Activated CD4-positive, CD25-positive, alpha-beta regulatory T cell treated with anti-CD3 and anti-CD28 coated beads, Interleukin-2, amount 50 U/mL, for 72 hours (primary cell): Measurements from ENCODE around the gene KNG1.
A peak's percentile ranks its signal among the peaks of the same experiment; 100 is the strongest.
"Not testable (repeated sequence)": the region's sequence is repeated elsewhere in the genome, so short reads cannot be mapped to it uniquely, and the experiment has no call there.

ENCODE experiments used
- DNase-seq: peaks from one replicate; pipeline ENCODE4 v3.0.0; 2021

KNG1 gene

GRCh38 chr3:186717039-186717457, at the start of gene KNG1:
Gene KNG1, plus strand, starts transcription at chr3:186717359. Its CDS starts 184 bp downstream, at chr3:186717543.
- DNase-seq: no peak

DNA sequence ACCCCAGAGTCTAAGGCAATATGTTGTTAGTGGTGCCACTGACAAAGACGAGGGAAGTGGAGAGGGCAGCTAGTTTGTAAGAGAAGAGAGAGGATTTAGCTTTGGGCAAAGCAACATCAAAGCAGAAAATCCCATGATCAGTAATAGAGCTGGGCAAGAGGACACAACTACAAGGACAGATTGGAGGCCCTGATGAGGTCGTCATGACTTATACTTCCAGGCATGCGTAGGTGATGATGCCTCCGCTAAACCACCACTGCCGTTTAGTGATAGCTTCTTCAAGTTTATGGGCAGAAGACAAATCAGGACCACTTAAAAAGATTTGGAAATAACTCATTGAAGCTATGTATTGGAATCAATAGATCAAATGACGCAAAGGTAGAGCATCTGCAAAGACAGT, 48.7 kb upstream of the KNG1 start:
- no peak for DNase-seq

DNA sequence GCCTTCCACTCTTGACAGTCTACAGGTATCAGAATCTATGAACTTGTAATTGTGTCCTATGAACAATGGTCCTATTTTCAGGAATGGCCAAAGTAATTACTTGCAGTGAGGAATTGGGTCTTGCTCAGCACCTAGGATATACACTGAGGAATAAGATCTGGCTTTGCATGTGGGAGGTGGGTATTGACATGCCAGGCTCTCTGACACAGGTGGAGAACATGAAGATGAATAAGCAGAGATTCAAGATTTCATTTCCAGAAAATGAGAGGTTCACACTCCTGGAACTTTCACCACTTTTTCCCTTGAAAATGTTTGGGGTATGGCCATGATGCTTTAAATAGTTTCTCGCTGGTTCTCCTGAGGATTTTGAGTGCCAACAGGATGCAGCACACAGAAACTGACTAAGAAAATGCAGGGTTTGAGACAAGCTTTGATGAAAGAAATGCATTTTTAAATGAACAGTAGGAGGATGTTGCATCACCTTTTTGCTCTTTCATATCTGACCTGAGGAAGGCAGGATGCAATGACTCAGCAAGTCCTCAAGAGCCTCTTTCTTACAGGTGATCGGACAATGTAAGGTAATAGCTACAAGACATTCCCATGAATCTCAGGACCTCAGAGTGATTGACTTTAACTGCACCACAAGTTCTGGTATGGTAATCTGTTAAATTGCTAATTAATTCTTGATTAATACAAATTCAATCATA, 47.6 kb upstream of the KNG1 start:
- DNase-seq: no peak

DNA sequence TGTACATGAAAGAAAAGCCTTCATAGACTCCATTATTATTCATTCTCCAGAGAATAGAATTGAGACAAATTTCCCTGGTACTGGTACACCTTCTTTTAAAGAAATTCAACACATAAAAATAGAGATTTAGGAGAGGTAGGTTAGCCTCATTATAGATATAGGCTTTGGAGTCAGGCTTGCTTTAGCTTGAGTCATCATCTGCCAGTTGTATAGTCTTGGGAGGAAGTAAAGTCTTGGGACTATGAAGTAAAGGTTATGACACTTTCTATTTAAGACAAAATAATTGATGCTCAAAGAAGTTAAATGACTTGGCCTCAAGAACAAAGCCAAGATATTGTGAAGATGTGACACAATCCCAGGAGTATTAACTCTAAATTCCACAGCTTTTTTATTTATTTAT, 47.0 kb upstream of the KNG1 start:
- no peak for DNase-seq

- DNase-seq: no peak
These were observed 46.1 kb upstream of the KNG1 start for GRCh38 chr3:186671051-186671450.

DNA sequence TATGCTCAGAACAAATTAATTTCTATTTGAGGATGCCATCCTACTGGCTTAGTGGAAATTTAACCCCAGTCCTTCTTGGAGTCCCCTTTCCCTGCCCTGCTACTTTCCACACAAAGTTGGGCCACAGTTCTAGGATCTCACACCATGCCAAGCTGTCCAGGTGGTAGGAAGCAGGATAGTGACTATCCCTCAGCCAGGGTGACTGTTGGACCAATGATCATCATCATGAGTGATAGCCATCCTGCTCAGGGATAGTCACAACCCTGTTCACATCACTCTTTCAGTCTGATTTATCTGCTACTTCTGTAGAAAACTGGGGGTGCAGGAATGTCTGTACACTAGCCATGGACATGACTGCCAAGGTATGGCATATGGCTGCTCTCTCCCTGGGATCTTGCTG, 38.6 kb upstream of the KNG1 start:
- no peak for DNase-seq

DNA sequence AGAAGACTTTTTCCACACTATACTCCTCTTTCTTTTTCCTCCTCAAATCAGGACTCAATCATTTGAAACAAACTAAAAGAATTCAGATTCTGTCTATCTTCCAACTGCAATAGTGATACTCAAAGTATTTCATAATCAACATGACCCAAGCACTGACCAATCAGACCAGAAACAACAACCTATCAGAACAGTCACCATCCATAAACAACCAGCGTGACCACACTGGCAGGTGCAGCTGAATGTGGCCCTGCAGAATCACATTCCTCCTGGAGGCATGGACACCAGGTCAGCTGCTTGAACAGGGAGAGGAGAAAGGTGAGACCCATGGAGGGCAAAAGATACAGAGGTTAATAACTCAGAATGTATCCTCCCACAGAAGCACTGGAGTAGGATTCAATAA, 38.0 kb upstream of the KNG1 start:
- no peak for DNase-seq

DNA sequence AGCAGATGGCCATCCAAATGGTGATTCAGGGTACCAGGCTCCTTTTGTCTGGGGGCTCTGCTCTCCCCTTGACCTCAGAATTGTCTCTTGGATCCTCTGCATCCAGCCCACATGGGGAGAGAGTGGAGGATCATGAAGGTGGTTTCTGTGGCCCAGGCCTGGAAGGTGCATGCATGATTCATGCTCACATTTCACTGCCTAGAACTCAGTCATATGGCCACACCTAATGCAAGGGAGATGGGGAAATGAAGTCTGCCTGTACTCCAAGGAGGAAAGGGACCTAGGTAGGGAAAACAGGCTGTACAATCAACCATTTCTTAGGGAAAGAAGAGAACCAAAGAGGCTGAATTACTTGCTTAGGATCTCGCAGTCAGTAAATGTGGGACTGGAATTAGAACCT, 36.3 kb upstream of the KNG1 start:
- DNase-seq: no peak

DNA sequence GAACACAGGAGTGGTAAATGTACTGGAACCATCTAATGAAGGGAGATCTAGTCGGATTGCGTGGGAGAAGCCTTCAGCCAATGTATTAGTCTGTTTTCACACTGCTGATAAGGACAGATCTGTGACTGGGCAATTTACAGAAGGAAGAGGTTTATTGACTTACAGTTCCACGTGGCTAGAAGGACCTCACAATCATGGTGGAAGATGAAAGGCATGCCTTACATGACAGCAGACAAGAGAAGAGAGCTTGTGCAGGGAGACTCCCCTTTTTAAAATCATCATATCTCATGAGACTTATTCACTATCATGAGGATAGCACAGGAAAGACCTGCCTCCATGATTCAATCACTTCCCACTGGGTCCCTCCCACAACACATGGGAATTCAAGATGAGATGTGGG, 34.3 kb upstream of the KNG1 start:
- no peak for DNase-seq

GRCh38 chr3:186683979-186684378, 33.2 kb upstream of the KNG1 start:
- DNase-seq: no peak

- DNase-seq: not testable (repeated sequence)
These were observed 30.7 kb upstream of the KNG1 start for GRCh38 chr3:186686475-186686874.

DNA sequence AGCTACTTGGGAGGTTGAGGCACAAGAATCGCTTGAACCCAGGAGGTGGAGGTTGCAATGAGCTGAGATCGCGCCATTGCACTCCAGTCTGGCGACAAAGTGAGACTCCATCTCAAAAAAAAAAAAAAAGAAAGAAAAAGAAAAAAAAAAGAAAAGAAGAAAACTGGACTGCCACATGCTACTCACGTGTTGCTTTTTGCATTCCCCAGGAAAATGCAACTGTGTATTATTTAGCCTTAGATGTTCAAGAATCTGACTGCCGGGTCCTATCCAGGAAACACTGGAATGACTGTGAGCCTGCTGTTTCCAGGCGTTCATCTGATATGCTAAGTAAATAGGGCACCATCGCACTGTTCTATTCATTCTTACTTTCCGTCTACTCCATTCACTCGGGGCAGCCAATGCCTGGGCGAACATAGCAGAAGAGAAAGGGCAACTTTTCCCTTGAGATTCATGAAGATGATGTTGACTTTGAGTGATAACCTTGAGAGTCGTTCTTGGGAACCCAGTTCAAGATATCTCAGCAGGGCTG, 30.0 kb upstream of the KNG1 start:
- DNase-seq: no peak

DNA sequence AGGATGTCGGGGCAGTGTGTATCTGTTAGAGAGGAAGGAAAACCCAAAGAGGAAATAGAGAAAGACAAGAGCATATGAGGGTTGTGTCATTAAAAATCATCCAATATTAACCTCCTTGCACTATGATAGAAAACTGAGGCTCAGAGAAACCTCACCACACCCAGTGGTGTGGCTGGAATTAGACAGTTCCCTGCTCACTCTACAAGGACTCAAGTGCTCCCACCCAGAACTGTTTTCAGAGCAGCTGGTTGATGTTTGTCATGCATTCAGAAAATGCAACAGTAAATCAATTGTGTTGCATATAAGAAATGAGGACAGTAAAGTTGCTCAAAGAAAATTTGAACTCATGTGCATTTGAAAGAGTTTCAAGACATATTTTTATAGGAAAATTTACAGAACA, 26.9 kb upstream of the KNG1 start:
- not testable (repeated sequence) for DNase-seq

DNA sequence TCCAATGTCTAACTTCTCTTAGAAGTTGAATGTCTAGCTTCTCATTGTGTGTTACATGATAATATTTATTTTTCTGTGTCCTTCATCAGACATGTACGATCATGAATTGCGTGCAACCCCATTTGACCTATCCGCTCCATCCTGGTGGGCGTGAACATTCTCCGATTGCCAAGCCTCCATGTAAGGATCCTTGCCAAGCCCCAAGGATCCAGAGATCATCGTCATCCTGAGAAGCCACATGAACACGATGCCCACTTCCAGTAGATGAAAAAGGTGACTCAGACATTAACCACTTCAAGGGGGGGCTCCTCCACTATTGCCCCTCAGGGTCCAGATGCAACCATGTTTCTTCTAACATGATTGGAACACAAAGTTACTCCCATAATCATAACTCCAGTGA, 25.5 kb upstream of the KNG1 start:
- DNase-seq: no peak

DNA sequence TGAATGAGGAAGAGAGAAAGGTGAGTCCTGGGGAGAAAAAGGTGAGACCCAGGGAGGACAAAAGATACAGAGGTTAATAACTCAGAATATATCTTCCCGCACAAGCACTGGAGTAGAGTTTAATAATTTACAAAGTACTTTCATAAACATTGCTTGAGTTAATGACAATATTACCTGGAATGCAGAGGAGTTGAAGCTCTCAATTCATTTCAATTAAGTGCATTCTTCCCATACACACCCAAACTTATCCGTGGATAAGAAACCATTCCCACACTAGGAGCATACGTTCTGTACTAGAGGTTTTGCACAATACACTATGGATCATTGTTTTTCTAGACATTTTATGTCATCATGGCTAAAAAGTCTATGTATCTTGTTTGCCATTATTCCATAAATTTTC, 23.3 kb upstream of the KNG1 start:
- DNase-seq: no peak

- DNase-seq: no peak
These were observed 22.7 kb upstream of the KNG1 start for GRCh38 chr3:186694288-186695032.

DNA sequence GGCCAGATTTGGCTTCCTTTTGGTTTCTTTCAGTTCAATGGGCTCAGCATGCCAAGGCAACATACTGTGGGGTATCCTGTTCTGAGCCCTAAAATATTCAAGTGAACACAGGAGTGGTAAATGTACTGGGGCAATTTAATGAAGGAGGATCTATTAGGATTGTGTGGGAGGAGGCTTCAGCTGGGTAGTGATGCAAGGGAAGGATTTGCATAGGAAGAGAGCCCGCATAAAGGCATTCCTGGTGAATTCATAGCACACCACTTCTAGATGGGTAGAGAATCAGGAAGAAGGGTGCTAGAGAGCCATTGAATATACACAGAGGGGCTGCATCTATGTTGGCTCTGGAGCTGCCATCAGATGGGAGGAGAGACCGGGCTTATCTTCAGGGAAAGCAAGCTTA, 20.6 kb upstream of the KNG1 start:
- no peak for DNase-seq

DNA sequence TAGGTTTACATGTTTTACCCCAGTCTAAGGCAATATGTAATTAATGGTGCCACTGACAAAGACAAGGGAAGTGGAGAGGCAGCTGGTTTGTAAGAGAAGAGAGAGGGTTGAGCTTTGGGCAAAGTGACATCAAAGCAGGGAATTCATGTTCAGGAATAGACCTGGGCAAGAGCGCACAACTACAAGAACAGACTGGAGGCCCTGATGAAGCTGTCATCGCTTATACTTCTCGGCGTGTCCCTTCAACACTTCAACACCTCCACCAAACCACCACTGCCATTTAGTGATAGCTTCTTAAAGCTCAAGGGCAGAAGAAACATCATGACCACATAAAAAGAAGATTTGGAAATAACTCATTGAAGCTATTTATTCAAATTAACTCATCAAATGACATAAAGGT, 19.6 kb upstream of the KNG1 start:
- no peak for DNase-seq

GRCh38 chr3:186700267-186700666, 16.9 kb upstream of the KNG1 start:
- DNase-seq: no peak

DNA sequence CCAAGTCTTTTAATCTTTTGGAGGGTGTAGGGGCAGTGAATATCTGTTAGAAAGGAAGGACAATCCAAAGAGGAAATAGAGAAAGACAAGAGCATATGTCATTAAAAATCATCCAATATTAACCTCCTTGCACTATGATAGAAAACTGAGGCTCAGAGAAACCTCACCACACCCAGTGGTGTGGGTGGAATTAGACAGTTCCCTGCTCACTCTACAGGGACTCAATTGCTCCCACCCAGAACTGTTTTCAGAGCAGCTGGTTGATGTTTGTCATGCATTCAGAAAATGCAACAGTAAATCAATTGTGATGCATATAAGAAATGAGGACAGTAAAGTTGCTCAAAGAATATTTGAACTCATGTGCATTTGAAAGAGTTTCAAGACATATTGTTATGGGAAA, 14.7 kb upstream of the KNG1 start:
- not testable (repeated sequence) for DNase-seq

DNA sequence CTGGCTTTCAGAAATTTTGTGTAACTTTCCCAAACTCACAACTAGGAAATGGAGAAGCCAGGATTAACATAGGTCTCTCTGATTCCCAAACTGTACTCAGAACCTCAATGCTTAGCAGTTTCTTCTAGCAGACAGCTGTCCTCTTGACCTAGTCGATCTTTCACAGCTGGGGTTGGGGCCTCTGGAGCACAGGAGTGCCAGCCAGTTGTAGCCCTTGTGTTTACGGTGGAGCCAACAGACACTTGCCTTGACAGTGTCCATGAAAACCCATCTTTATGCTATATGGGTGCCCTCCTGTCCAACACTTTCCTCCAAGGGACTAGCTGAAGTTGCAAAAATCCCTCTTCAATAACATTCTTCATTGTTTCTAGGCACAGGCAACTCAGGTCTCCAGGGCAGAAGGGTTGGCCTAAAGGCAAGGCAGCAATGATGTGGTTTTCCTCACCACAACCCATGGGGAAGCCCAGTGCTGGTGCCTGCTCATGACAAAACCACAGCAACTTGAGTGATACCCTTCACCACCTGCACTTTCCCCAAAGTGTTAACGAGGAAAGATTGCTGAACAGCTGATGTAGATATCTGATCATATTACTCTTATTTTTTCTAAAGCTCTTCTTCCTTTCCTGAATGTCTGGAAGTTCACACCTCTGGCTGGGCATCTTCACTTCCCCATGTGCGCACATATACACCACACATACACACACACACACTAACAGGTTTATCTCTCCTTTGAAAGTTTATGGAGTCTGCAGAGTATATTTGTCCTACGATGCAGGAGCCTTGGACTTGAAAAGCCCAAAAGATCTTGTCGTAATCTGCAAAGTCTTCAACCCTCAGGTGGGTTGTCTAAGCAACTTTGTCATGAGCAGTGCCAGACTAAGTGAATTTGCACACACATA, 11.0 kb upstream of the KNG1 start:
- DNase-seq: peak; percentile 41

DNA sequence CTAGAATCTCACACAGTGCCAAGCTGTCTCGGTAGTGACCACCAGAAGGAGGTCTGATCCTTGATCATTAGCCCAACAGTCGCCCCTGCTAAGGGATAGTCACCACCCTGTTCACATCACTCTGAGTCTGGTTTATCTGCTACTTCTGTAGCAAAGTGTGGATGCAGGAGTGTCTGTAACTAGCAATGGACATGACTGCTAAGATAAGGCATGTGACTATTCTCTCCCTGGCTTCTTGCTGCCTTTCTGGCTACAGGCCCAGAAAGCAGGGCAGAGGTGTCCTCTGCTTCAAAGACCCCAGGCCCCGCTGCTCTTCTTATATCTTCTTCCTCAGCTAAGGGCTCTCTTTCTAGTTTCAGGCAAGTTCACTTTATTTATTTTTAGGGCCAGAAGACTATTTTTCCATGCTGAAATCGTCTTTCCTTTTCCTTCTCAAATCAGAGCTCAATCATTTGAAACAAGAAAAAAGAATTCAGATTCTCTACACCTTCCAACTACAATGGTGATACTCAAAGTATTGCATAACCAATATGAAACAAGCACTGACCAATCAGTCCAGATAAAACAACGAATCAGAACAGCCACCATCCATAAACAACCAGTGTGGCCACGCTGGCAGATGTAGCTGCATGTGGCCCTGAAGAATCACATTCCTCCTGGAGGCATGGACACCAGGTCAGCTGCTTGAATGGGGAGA, 8.0 kb upstream of the KNG1 start:
- DNase-seq: no peak

DNA sequence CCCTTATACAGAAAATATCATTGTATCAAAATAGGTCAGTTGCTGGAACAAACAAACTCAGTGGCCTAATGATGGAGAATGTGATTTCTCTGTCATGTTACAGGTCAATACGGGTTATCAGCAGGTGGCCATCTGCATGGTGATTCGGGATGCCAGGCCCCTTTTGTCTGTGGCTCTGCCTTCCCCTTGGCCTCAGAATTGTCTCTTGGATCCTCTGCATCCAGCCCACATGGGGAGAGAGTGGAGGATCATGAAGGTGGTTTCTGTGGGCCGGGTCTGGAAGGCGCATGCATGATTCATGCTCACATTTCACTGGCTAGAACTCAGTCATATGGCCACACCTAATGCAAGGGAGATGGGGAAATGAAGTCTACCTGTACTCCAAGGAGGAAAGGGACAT, 6.5 kb upstream of the KNG1 start:
- DNase-seq: not testable (repeated sequence)
